Transverse colon (tissue), 4 donors: ENCODE measurements around the gene NPW. TPM values are rescaled to one million over a fixed set of nuclear protein-coding genes. Genes with fewer than 3 reads are reported as not detected.

Experiments
- DNase-seq: peaks from one replicate; pipeline ENCODE4 v3.0.0-alpha.2; 2019
- H3K27ac ChIP-seq, 4 donors: fragments of 200-600 bp; sonication (generic); 2 replicates each; pipeline ENCODE4 v1.5.1; 2016 to 2018; ENCODE audit warnings: inconsistent platforms in 4 of 4
- H3K27me3 ChIP-seq: fragments of 200-600 bp; sonication (generic); 2 replicates; pipeline ENCODE4 v1.5.1; 2017; ENCODE audit warnings: inconsistent platforms
- H3K36me3 ChIP-seq, 4 donors: fragments of 200-600 bp; sonication (generic); 2 replicates each; pipeline ENCODE4 v1.5.1; 2017 to 2019; ENCODE audit warnings: inconsistent platforms in 4 of 4
- H3K4me1 ChIP-seq, 4 donors: fragments of 200-600 bp; sonication (generic); 2 replicates each; pipeline ENCODE4 v1.5.1; 2017 to 2020; ENCODE audit warnings: inconsistent platforms in 4 of 4
- H3K4me3 ChIP-seq, 4 donors: fragments of 200-600 bp; sonication (generic); 1 replicate in 1 of 4; 2 replicates in 3 of 4; pipeline versions ENCODE4 v1.5.1 to v1.6.1; 2017 to 2019; ENCODE audit warnings: inconsistent platforms in 4 of 4
- H3K9me3 ChIP-seq, 2 donors: fragments of 200-600 bp; sonication (generic); 2 replicates each; pipeline ENCODE4 v1.5.1; 2017 to 2019; ENCODE audit warnings: inconsistent platforms in 2 of 2
- EP300 ChIP-seq: sonication (generic); formaldehyde crosslinking; IDR thresholded peaks from one replicate; pipeline ENCODE4 v1.6.1; 2017; ENCODE audit warnings: antibody characterized with exemption, low read depth
- POLR2A ChIP-seq: fragments of 450-650 bp; IDR thresholded peaks from one replicate; pipeline ENCODE4 v1.6.1; 2016; ENCODE audit warnings: antibody characterized with exemption, mild to moderate bottlenecking, moderate library complexity
- POLR2AphosphoS5 ChIP-seq, 3 donors: sonication (generic); formaldehyde crosslinking; IDR thresholded peaks; one replicate each; pipeline ENCODE4 v1.6.1; 2016; ENCODE audit warnings: antibody characterized with exemption in 3 of 3
- WGBS, 2 donors: methylation state at CpG; one replicate each; pipeline ENCODE4 v1.1.5; 2018; ENCODE audit warnings: low coverage in 1 of 2; 5-methylcytosine and 5-hydroxymethylcytosine counted together
- in situ Hi-C, 4 donors: fragments of 200-750 bp; cut with MboI; loops; one replicate each; pipeline versions ENCODE4 v1.15.0 to v1.15.1; 2017; ENCODE audit warnings: low sequenced_read_pairs in 3 of 4, low pct_ligation_motif_present in 1 of 4, low pct_unique_long_range_greater_than_20kb in 1 of 4
- intact Hi-C: fragments of 100-400 bp; cut with DNase I; formaldehyde crosslinking; loops from one replicate; pipeline ENCODE4 v1.15.1; 2023; ENCODE audit warnings: low total_unique reads
- total RNA-seq, 4 donors: library from RNA; depleted of rRNA; stranded (reverse); fragments of >200 nt; gene quantifications; one replicate each; pipeline ENCODE4 v1.1.0, GENCODE V29; 2016
- TF ChIP-seq, protein P1 (sequence below), 5 experiments: fragments of 200-600 bp in 3 of 5; fragments of 450-650 bp in 2 of 5; sonication (generic) in 3 of 5; IDR thresholded peaks; 1 replicate in 2 of 5; 2 replicates in 3 of 5; pipeline ENCODE4 v1.5.1; 2016 to 2017; ENCODE audit warnings: antibody characterized with exemption in 5 of 5, inconsistent platforms in 3 of 5, mild to moderate bottlenecking in 2 of 5, moderate library complexity in 1 of 5

Gene NPW
- total RNA-seq, 4 donors from 2014 or later = 0.41 TPM; not detected in 3

DNA sequence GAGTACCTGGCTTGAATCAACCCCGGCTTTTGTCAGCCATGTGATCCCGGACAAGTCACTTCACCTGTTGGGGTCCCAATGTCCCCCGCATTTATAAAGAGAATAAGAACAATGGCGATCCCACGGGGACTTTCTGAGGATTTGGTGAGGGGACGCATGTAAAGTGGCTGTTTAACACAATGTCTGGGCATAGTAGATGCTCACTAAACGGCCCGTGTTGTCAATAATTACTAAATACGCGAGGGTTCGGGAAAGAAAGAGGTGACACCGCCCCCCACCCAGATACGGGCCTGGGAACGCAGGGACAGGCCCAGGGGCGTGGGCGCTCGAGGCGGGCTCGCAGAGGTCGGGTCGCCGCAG lies 28.0 kb upstream of the NPW start:
- Histone ChIP-seq H3K27me3 (peaks cover 34% of the 10 kb centered on the region), H3K4me3 (peak overlapping the region; percentile 8 to 52 (median 22)), H3K27ac (peak overlapping the region; percentile 63 to 83 (median 76)), H3K4me1 (peaks cover 7 to 31% (median 25%) of the 10 kb centered on the region in 4 donors), H3K36me3 (no peaks in the 10 kb centered on the region), H3K9me3 (no peaks in the 10 kb centered on the region)
- WGBS, 2 donors = 19% methylated on average over 20 of the region's 22 CpGs; no CpG with 5 or more reads in 1 of the 2 donors
- no peak for DNase-seq
- in situ Hi-C loops = no loop called here
- intact Hi-C loops = no loop called here
- TF ChIP-seq POLR2AphosphoS5 (IDR thresholded peaks at IDR 0.05) (no peak), EP300 (no peak), POLR2A (no peak)
- TF ChIP-seq, protein P1, sequence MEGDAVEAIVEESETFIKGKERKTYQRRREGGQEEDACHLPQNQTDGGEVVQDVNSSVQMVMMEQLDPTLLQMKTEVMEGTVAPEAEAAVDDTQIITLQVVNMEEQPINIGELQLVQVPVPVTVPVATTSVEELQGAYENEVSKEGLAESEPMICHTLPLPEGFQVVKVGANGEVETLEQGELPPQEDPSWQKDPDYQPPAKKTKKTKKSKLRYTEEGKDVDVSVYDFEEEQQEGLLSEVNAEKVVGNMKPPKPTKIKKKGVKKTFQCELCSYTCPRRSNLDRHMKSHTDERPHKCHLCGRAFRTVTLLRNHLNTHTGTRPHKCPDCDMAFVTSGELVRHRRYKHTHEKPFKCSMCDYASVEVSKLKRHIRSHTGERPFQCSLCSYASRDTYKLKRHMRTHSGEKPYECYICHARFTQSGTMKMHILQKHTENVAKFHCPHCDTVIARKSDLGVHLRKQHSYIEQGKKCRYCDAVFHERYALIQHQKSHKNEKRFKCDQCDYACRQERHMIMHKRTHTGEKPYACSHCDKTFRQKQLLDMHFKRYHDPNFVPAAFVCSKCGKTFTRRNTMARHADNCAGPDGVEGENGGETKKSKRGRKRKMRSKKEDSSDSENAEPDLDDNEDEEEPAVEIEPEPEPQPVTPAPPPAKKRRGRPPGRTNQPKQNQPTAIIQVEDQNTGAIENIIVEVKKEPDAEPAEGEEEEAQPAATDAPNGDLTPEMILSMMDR (IDR thresholded peaks at IDR 0.05) = no peak

DNA sequence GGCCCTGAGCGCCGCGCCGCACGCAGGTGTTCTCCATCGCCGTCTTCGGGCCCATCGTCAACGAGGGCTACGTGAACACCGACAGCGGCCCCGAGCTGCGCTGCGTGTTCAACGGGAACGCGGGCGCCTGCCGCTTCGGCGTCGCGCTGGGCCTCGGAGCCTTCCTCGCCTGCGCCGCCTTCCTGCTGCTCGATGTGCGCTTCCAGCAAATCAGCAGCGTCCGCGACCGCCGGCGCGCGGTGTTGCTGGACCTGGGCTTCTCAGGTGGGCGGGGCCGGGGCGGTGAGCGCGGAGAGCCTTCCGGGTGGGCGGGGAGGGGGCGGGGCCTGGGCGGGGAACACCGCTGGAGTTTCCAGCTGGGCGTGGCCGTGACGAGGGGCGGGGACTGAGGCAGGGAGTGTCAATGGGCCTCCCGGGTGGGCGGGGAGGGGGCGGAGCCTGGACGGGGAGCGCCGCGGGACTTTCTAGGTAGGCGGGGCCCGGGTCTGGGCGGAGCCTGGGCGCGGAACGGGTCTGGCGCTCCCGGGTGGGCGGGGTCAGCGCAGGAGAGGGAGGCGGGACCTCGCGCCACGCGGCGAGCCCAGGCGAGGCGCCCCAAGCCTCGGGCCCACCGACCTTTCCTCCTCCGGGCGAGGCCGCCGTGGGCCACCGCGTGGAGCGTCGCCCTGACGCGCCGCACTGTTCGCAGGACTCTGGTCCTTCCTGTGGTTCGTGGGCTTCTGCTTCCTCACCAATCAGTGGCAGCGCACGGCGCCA lies 27.5 kb upstream of the NPW start:
- Histone ChIP-seq H3K4me1 (peaks cover 7 to 31% (median 25%) of the 10 kb centered on the region in 4 donors), H3K27ac (peak overlapping the region; percentile 63 to 83 (median 76)), H3K27me3 (peaks cover 34% of the 10 kb centered on the region), H3K36me3 (no peaks in the 10 kb centered on the region), H3K4me3 (peak overlapping the region; percentile 8 to 52 (median 22)), H3K9me3 (no peaks in the 10 kb centered on the region)
- intact Hi-C loops = no loop called here
- peak; percentile 97 for DNase-seq
- in situ Hi-C loops = no loop called here
- WGBS, 2 donors = 30% methylated on average over 34 of the region's 96 CpGs; no CpG with 5 or more reads in 1 of the 2 donors
- TF ChIP-seq POLR2AphosphoS5 (IDR thresholded peaks at IDR 0.05) (peak; percentile 68 to 87 (median 83)), EP300 (no peak), POLR2A (peak; percentile 72)
- TF ChIP-seq, protein P1 (IDR thresholded peaks at IDR 0.05) = no peak

DNA sequence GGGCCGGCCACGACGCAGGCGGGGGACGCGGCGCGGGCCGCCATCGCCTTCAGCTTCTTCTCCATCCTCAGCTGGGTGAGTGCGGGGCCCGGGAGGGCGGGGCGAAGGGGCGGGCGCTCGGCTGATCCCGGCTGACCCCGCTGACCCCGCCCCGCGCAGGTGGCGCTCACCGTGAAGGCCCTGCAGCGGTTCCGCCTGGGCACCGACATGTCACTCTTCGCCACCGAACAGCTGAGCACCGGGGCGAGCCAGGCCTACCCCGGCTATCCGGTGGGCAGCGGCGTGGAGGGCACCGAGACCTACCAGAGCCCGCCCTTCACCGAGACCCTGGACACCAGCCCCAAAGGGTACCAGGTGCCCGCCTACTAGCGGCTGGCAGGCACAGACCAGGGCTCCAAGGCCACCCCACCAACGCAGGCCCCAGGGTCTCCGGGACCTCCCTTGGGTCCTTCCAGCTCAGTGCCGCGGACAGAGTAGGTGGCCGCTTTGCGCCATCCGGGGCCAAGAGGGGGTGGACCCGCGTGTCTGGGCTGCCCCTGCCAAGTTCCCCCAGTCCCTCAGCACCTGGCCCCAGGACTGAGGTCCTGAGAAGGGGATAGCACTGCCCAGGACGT lies 26.8 kb upstream of the NPW start:
- Histone ChIP-seq H3K27me3 (peaks cover 34% of the 10 kb centered on the region), H3K9me3 (no peaks in the 10 kb centered on the region), H3K4me1 (peaks cover 7 to 31% (median 25%) of the 10 kb centered on the region in 4 donors), H3K27ac (peak overlapping the region in 1 of 4 donors; percentile 6), H3K4me3 (peak overlapping the region in 1 of 4 donors; percentile 52), H3K36me3 (peaks cover 0 to under 1% (median 0%) of the 10 kb centered on the region in 4 donors)
- intact Hi-C loops = no loop called here
- in situ Hi-C loops = no loop called here
- no peak for TF ChIP-seq POLR2AphosphoS5 (IDR thresholded peaks at IDR 0.05)
- TF ChIP-seq POLR2A = no peak
- TF ChIP-seq, protein P1 (IDR thresholded peaks at IDR 0.05) = no peak
- no peak for TF ChIP-seq EP300
- WGBS, 2 donors = 61% methylated on average over 31 of the region's 50 CpGs; no CpG with 5 or more reads in 1 of the 2 donors
- DNase-seq = no peak

DNA sequence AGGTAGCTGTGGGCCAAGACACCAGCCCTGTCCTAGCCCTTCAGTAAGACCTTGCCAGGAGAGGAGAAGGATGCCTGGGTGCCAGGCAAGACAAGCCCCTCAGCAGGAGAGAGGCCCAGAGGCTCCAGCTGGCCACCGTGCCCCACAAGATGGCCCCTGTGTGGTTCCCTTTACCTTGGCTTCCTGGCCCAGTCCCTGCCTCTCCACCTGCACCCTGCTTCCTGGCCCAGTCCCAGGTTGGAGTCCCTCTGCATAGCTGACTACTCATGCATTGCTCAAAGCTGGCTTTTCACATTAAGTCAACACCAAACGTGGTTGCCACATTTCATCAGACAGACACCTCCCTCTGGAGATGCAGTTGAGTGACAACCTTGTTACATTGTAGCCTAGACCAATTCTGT lies 25.9 kb upstream of the NPW start:
- in situ Hi-C loops (no loop called here), intact Hi-C loops (no loop called here)
- Histone ChIP-seq H3K9me3 (no peaks in the 10 kb centered on the region), H3K4me3 (no peak overlapping the region), H3K36me3 (peaks cover 0 to 9% (median 4%) of the 10 kb centered on the region in 4 donors), H3K27me3 (peaks cover 30% of the 10 kb centered on the region), H3K27ac (no peak overlapping the region), H3K4me1 (peaks cover 7 to 31% (median 25%) of the 10 kb centered on the region in 4 donors)
- 0 to 46% methylated on average over 1 to 2 of the region's 2 CpGs for WGBS, 2 donors
- DNase-seq = no peak
- TF ChIP-seq, protein P1 (IDR thresholded peaks at IDR 0.05) = no peak
- TF ChIP-seq POLR2A = no peak
- TF ChIP-seq POLR2AphosphoS5 (IDR thresholded peaks at IDR 0.05) = no peak
- no peak for TF ChIP-seq EP300
